GM03348 (cell line): Measurements from ENCODE around the gene FBXO15.

Experiments
- DNase-seq: peaks from one replicate; pipeline ENCODE4 v3.0.0; 2012; ENCODE audit warnings: low spot score

The FBXO15 gene

GRCh38 chr18:74113711-74114110, 33.9 kb downstream of the FBXO15 start:
- no peak for DNase-seq

- DNase-seq, result no peak
Observed at GRCh38 chr18:74110976-74111375, 36.7 kb downstream of the FBXO15 start.

- DNase-seq, result no peak
Observed at GRCh38 chr18:74110149-74110548, 37.5 kb downstream of the FBXO15 start.

GRCh38 chr18:74108460-74108859, 39.2 kb downstream of the FBXO15 start:
- DNase-seq, result no peak

GRCh38 chr18:74097803-74098202, 49.8 kb downstream of the FBXO15 start:
- DNase-seq, result no peak

- no peak for DNase-seq
Observed at GRCh38 chr18:74092922-74093321, 54.7 kb downstream of the FBXO15 start.

GRCh38 chr18:74084184-74084855, 63.3 kb downstream of the FBXO15 start:
- no peak for DNase-seq

- DNase-seq, result no peak
Observed at GRCh38 chr18:74083557-74083952, 64.1 kb downstream of the FBXO15 start.

GRCh38 chr18:74082742-74083556, 64.7 kb downstream of the FBXO15 start:
- no peak for DNase-seq

- DNase-seq, result peak; percentile 72
Observed at GRCh38 chr18:74081966-74082741, 65.5 kb downstream of the FBXO15 start.

- no peak for DNase-seq
Observed at GRCh38 chr18:74078257-74078656, 69.4 kb downstream of the FBXO15 start.

GRCh38 chr18:74074668-74075564, 72.7 kb downstream of the FBXO15 start:
- DNase-seq, result no peak

GRCh38 chr18:74073957-74074667, 73.5 kb downstream of the FBXO15 start:
- DNase-seq, result no peak

GRCh38 chr18:74069178-74070050, 78.2 kb downstream of the FBXO15 start:
- DNase-seq, result no peak

GRCh38 chr18:74068296-74068695, 79.3 kb downstream of the FBXO15 start:
- no peak for DNase-seq

GRCh38 chr18:74066018-74066417, 81.6 kb downstream of the FBXO15 start:
- DNase-seq, result no peak

GRCh38 chr18:74065366-74065765, 82.3 kb downstream of the FBXO15 start:
- DNase-seq, result no peak

GRCh38 chr18:74064510-74064909, 83.1 kb downstream of the FBXO15 start:
- no peak for DNase-seq

- no peak for DNase-seq
Observed at GRCh38 chr18:74063557-74063956, 84.1 kb downstream of the FBXO15 start.

GRCh38 chr18:74063023-74063422, 84.6 kb downstream of the FBXO15 start:
- no peak for DNase-seq
